GM12878 (cell line): ENCODE measurements around the gene AJUBA. TPM values are rescaled to one million over a fixed set of nuclear protein-coding genes. Genes with fewer than 3 reads are reported as not detected.

Experiments
- ATAC-seq: fragments of 200-7000 bp; cut with Tn5 transposase; 3 replicates; pipeline ENCODE4 v1.9.1; 2020; ENCODE audit warnings: mild to moderate bottlenecking, moderate library complexity
- BruUV-seq: library from RNA; stranded (reverse); fragments of 400-500 nt; replicated peaks from 2 replicates; lab custom pipeline; 2021; lab: Mats Ljungman, UMichigan
- CTCF ChIA-PET: fragments of 300-600 bp; sonication (Branson Sonifier 250); formaldehyde crosslinking; extraction: SDS; loops from one replicate; lab custom pipeline; 2021; ENCODE audit warnings: inconsistent platforms; lab: Yijun Ruan, JAX
- POLR2A ChIA-PET: fragments of 350-600 bp; formaldehyde crosslinking; extraction: SDS; loops from one replicate; lab custom pipeline; 2021; ENCODE audit warnings: inconsistent platforms; lab: Charles Lee
- RAD21 ChIA-PET: fragments of 300-600 bp; sonication (Branson Sonifier 250); formaldehyde crosslinking; loops from one replicate; lab custom pipeline; 2023; ENCODE audit warnings: antibody characterized with exemption; ENCODE audit not compliant: unreplicated experiment; lab: Charles Lee
- SMC1A ChIA-PET: fragments of 300-600 bp; sonication (Branson Sonifier 250); formaldehyde crosslinking; loops from one replicate; lab custom pipeline; 2023; ENCODE audit not compliant: unreplicated experiment, uncharacterized antibody; lab: Charles Lee
- DNase-seq: peaks from one replicate; pipeline ENCODE4 v3.0.0-alpha.2; 2011; ENCODE audit warnings: low read depth, low spot score
- FAIRE-seq: peaks from 3 replicates; lab custom pipeline; 2011; peaks lifted over from hg19 to GRCh38; lab: Jason Lieb, UNC
- H2AFZ ChIP-seq: 2 replicates; pipeline ENCODE4 v1.6.0; 2011; ENCODE audit warnings: low read depth, low read length, control low read depth; ENCODE audit not compliant: control insufficient read depth
- H3K27ac ChIP-seq: 2 replicates; pipeline ENCODE4 v1.5.1; 2011; ENCODE audit warnings: control low read depth; ENCODE audit not compliant: control insufficient read depth, insufficient read depth
- H3K27me3 ChIP-seq, 2 experiments: replicated peaks in 1 of 2; 2 replicates each; pipeline versions ENCODE4 v1.6.0 to v1.6.1; 2011; ENCODE audit warnings: low read length in 1 of 2; ENCODE audit not compliant: control insufficient read depth in 2 of 2, insufficient read depth in 2 of 2
- H3K36me3 ChIP-seq, 2 experiments: 2 replicates each; pipeline ENCODE4 v1.5.1; 2011; ENCODE audit warnings: low read length in 1 of 2; ENCODE audit not compliant: control insufficient read depth in 2 of 2, insufficient read depth in 2 of 2
- H3K4me1 ChIP-seq: 2 replicates; pipeline ENCODE4 v1.6.1; 2011; ENCODE audit warnings: mild to moderate bottlenecking, low read length, moderate library complexity, mixed read lengths; ENCODE audit not compliant: control insufficient read depth, insufficient read depth
- H3K4me2 ChIP-seq: 2 replicates; pipeline ENCODE4 v1.6.0; 2011; ENCODE audit warnings: control low read depth; ENCODE audit not compliant: control insufficient read depth, insufficient read depth
- H3K4me3 ChIP-seq: fragments of 200-600 bp; sonication (generic); 2 replicates; pipeline ENCODE4 v1.5.1; 2016
- H3K79me2 ChIP-seq: 2 replicates; pipeline ENCODE4 v1.6.0; 2011; ENCODE audit warnings: low read length; ENCODE audit not compliant: control insufficient read depth, insufficient read depth
- H3K9ac ChIP-seq: 2 replicates; pipeline ENCODE4 v1.8.0; 2011; ENCODE audit warnings: low read length, control low read depth, mixed read lengths; ENCODE audit not compliant: control insufficient read depth, insufficient read depth
- H3K9me3 ChIP-seq: replicated peaks from 3 replicates; pipeline ENCODE4 v1.5.1; 2011; ENCODE audit warnings: mild to moderate bottlenecking, low read length; ENCODE audit not compliant: control insufficient read depth, insufficient read depth
- H4K20me1 ChIP-seq: 2 replicates; pipeline ENCODE4 v1.6.0; 2011; ENCODE audit not compliant: control insufficient read depth, insufficient read depth
- ATF7 ChIP-seq: fragments of 450-650 bp; IDR thresholded peaks from 2 replicates; pipeline ENCODE4 v1.6.1; 2016; ENCODE audit warnings: low read depth, mild to moderate bottlenecking
- CBFB ChIP-seq: IDR thresholded peaks from 2 replicates; pipeline ENCODE4 v1.6.1; 2016; ENCODE audit warnings: antibody characterized with exemption, low read depth
- FOXM1 ChIP-seq: IDR thresholded peaks from 2 replicates; pipeline ENCODE4 v1.6.1; 2012; ENCODE audit warnings: low read depth, mild to moderate bottlenecking, inconsistent platforms, low read length, moderate library complexity
- HDAC6 ChIP-seq: fragments of 200-600 bp; sonication (generic); IDR thresholded peaks from one replicate; pipeline ENCODE4 v1.8.0; 2017; ENCODE audit warnings: antibody characterized with exemption; ENCODE audit not compliant: unreplicated experiment
- POLR2A ChIP-seq: IDR thresholded peaks from 2 replicates; pipeline ENCODE4 v1.6.1; 2011; ENCODE audit warnings: low read depth, mild to moderate bottlenecking, low read length
- RBBP5 ChIP-seq: fragments of 200-600 bp; sonication (generic); conservative IDR thresholded peaks from 2 replicates; pipeline ENCODE4 v1.6.1; 2016
- RUNX3 ChIP-seq: IDR thresholded peaks from 2 replicates; pipeline ENCODE4 v1.6.1; 2012; ENCODE audit warnings: low read length, inconsistent platforms
- WGBS: methylation state at CpG from one replicate; pipeline ENCODE4 v1.1.6; 2016; ENCODE audit warnings: low lambda C conversion rate; ENCODE audit not compliant: insufficient replicate concordance, insufficient coverage; ENCODE audit errors: missing lambda C conversion rate; 5-methylcytosine and 5-hydroxymethylcytosine counted together
- in situ Hi-C: fragments of 300-500 bp; cut with MboI; formaldehyde crosslinking; loops from 9 replicates; pipeline ENCODE4 v1.14.3; 2018; ENCODE audit warnings: mixed read lengths
- intact Hi-C: fragments of 100-400 bp; cut with micrococcal nuclease; formaldehyde crosslinking; loops from one replicate; pipeline ENCODE4 v1.14.2; 2022; ENCODE audit not compliant: unreplicated experiment
- polyA plus RNA-seq, 11 experiments: library from polyadenylated mRNA; depleted of rRNA in 4 of 11; unstranded in 6 of 11; stranded (reverse) in 5 of 11; fragments of >200 nt; fragmentation: Nextera tagmentation in 4 of 11; fragmentation: Illumina TruSeq in 1 of 11; extraction: Ambion mirVana in 4 of 11; extraction: Trizol in 1 of 11; gene quantifications; 1 replicate in 1 of 11; 2 replicates in 10 of 11; pipeline versions ENCODE4 v1.2.1 to v1.2.3, GENCODE V29; 2011 to 2016; ENCODE audit warnings: inconsistent platforms in 2 of 11, missing spikeins in 2 of 11, low read depth in 1 of 11
- total RNA-seq, 4 experiments: library from RNA; depleted of rRNA in 3 of 4; stranded (reverse); fragments of >200 nt in 3 of 4; fragmentation: Illumina TruSeq in 1 of 4; extraction: Trizol in 1 of 4; gene quantifications; 2 replicates each; pipeline versions ENCODE4 v1.2.1 to v1.2.3, GENCODE V29; 2013 to 2021
- TF ChIP-seq, protein P1 (sequence below): IDR thresholded peaks from 2 replicates; pipeline ENCODE4 v1.6.1; 2011; ENCODE audit warnings: borderline replicate concordance, low read depth, mild to moderate bottlenecking, moderate library complexity, low read length; ENCODE audit not compliant: insufficient read depth, poor library complexity, severe bottlenecking
- TF ChIP-seq, protein P2 (sequence below): fragments of 450-650 bp; IDR thresholded peaks from 2 replicates; pipeline ENCODE4 v1.6.1; 2017; ENCODE audit warnings: mild to moderate bottlenecking

Gene AJUBA
- total and polyA plus RNA-seq, 10 of the 15 experiments (the other 5 are each of a cell fraction or from before 2014, with no cell fraction given), result 0.03 to 18.1 (median 0.36) TPM; not detected in 1

DNA sequence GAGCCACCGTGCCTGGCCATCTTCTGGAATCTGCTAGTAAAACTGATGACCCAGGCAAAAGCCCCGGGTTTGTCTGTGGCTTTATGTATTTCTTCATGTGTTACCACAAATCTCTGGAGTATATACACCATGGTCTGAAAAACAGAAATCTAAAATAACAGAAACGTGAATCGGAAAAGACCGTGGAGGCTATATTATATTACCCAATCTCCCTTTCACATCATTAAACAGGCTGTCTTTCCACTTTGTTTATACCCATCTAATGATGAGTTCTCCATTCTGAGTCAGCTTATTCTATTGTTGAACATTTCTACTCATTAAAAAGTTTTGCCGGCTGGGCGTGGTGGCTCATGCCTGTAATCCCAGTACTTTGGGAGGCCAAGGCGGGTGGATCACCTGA is 9.5 kb upstream of the AJUBA start (continued):
- TF ChIP-seq, protein P1, sequence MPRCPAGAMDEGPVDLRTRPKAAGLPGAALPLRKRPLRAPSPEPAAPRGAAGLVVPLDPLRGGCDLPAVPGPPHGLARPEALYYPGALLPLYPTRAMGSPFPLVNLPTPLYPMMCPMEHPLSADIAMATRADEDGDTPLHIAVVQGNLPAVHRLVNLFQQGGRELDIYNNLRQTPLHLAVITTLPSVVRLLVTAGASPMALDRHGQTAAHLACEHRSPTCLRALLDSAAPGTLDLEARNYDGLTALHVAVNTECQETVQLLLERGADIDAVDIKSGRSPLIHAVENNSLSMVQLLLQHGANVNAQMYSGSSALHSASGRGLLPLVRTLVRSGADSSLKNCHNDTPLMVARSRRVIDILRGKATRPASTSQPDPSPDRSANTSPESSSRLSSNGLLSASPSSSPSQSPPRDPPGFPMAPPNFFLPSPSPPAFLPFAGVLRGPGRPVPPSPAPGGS, result no peak
- no peak for TF ChIP-seq FOXM1
- TF ChIP-seq, protein P2, sequence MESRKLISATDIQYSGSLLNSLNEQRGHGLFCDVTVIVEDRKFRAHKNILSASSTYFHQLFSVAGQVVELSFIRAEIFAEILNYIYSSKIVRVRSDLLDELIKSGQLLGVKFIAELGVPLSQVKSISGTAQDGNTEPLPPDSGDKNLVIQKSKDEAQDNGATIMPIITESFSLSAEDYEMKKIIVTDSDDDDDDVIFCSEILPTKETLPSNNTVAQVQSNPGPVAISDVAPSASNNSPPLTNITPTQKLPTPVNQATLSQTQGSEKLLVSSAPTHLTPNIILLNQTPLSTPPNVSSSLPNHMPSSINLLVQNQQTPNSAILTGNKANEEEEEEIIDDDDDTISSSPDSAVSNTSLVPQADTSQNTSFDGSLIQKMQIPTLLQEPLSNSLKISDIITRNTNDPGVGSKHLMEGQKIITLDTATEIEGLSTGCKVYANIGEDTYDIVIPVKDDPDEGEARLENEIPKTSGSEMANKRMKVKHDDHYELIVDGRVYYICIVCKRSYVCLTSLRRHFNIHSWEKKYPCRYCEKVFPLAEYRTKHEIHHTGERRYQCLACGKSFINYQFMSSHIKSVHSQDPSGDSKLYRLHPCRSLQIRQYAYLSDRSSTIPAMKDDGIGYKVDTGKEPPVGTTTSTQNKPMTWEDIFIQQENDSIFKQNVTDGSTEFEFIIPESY, result no peak
- TF ChIP-seq RUNX3, result no peak
- no peak for TF ChIP-seq HDAC6
- TF ChIP-seq ATF7, result no peak

DNA sequence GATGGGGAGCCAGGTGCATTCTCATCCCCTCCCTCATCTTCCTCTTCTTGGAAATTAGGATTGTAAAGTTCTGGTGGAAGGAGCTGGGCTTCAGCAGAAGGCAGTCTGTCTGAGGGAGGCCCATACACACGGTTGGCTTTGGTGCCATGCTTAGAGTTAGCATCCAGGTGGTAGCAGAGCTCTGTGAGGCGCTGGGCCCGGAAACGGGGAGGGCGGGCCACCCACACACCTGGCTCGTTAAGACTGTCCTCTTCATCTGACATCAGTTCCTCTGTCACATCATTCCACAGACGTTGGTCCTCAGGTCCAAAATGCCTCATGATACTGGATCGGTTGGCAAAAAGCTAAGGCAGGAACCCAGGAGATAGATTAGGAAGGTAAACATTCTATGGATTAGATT is 4.9 kb upstream of the AJUBA start:
- no peaks in the 10 kb centered on the region for H3K9me3 ChIP-seq
- H3K27me3 ChIP-seq, result peaks cover 0 to 3% of the 10 kb centered on the region in 2 experiments; a peak in 1 of 4 replicates
- no TSS peak for BruUV-seq
- H3K4me3 ChIP-seq, result no peak overlapping the region
- intact Hi-C loops (loop anchor here (10.0 kb wide), 1 partner anchor 602 kb away; no protein-coding TSS in a partner anchor), in situ Hi-C loops (no loop called here)
- FAIRE-seq (no peak), DNase-seq (no peak), ATAC-seq (no peak)
- no peaks in the 10 kb centered on the region for H4K20me1 ChIP-seq
- SMC1A ChIA-PET, result interaction anchor here (0.8 to 7.6 kb wide), 18 partner anchors 7 to 672 kb away, joined by 3 to 156 read pairs (median 9); partner anchors contain the start of genes CDH24, LRP10 and PRMT5
- WGBS, result 69% methylated on average over 8 of the region's 8 CpGs
- no peak overlapping the region for H3K9ac ChIP-seq
- H3K36me3 ChIP-seq, result no peaks in the 10 kb centered on the region; a peak in 1 of 4 replicates
- no peak overlapping the region for H2AFZ ChIP-seq
- CTCF ChIA-PET, result interaction anchor here (0.9 to 25.0 kb wide), 25 partner anchors 9 to 597 kb away, joined by 3 to 853 read pairs (median 16); partner anchors contain the start of genes ACIN1, CDH24, HAUS4 and PRMT5
- POLR2A ChIA-PET, result interaction anchor here (1.3 to 2.3 kb wide), 4 partner anchors 10 to 72 kb away, joined by 6 to 17 read pairs (median 9); no protein-coding TSS in a partner anchor
- H3K27ac ChIP-seq, result no peak overlapping the region
- no peak for TF ChIP-seq POLR2A
- TF ChIP-seq CBFB, result no peak
- no peak for TF ChIP-seq RBBP5
- no peaks in the 10 kb centered on the region for H3K4me1 ChIP-seq
- H3K4me2 ChIP-seq, result no peak overlapping the region
- H3K79me2 ChIP-seq, result no peaks in the 10 kb centered on the region
- RAD21 ChIA-PET, result interaction anchor here (1.1 to 9.1 kb wide), 15 partner anchors 8 to 403 kb away, joined by 3 to 224 read pairs (median 9); partner anchors contain the start of genes ACIN1, C14orf119, CDH24 and PRMT5
